Activated CD4-positive, alpha-beta T cell treated with anti-CD3 and anti-CD28 coated beads for 36 hours (primary cell): Measurements from ENCODE around the gene DBNL. TPM values are rescaled to one million over a fixed set of nuclear protein-coding genes. Genes with fewer than 3 reads are reported as not detected.

Experiments
- ATAC-seq: fragments of 200-7000 bp; cut with Tn5 transposase; one replicate; pipeline ENCODE4 v1.10.0; 2021; ENCODE audit warnings: mild to moderate bottlenecking, moderate library complexity
- CTCF ChIA-PET: fragments of 350-600 bp; sonication (Branson Sonifier 250); formaldehyde crosslinking; loops from one replicate; lab custom pipeline; 2021; ENCODE audit warnings: antibody characterized with exemption; lab: Charles Lee
- POLR2A ChIA-PET: fragments of 350-600 bp; sonication (Branson Sonifier 250); formaldehyde crosslinking; loops from one replicate; lab custom pipeline; 2021; ENCODE audit warnings: antibody characterized with exemption, inconsistent platforms; lab: Charles Lee
- DNase-seq: peaks from one replicate; pipeline ENCODE4 v3.0.0-alpha.2; 2020
- H3K27ac Mint-ChIP-seq: one replicate; pipeline ENCODE4 v1.8.0; 2021; ENCODE audit warnings: mixed read lengths
- H3K27me3 Mint-ChIP-seq: one replicate; pipeline ENCODE4 v1.8.0; 2021; ENCODE audit warnings: mixed read lengths
- H3K36me3 Mint-ChIP-seq: one replicate; pipeline ENCODE4 v1.8.0; 2021; ENCODE audit warnings: low read depth, mixed read lengths
- H3K4me1 Mint-ChIP-seq: one replicate; pipeline ENCODE4 v1.8.0; 2021; ENCODE audit warnings: mixed read lengths
- H3K4me3 Mint-ChIP-seq: one replicate; pipeline ENCODE4 v1.8.0; 2021; ENCODE audit warnings: mild to moderate bottlenecking, moderate library complexity, mixed read lengths
- H3K9me3 Mint-ChIP-seq: one replicate; pipeline ENCODE4 v1.8.0; 2021; ENCODE audit warnings: low read depth, mixed read lengths
- intact Hi-C, 2 experiments: fragments of 100-400 bp; cut with DNase I in 1 of 2; cut with micrococcal nuclease in 1 of 2; formaldehyde crosslinking; loops; one replicate each; pipeline versions ENCODE4 v1.14.2 to v1.15.1; 2022 to 2024; cut with DNase I, micrococcal nuclease
- total RNA-seq, 2 experiments: library from RNA; stranded (reverse); gene quantifications; one replicate each; pipeline ENCODE4 v1.2.3, GENCODE V29; 2021

Gene DBNL
- total RNA-seq, 2 experiments from 2014 or later = 106 to 117 TPM

GRCh38 chr7:44095781-44096180 lies 51.3 kb downstream of the DBNL start:
- intact Hi-C loops = no loop called here
- no peaks in the 10 kb centered on the region for H3K9me3 Mint-ChIP-seq
- POLR2A ChIA-PET = no interaction called here
- ATAC-seq (no peak), DNase-seq (no peak)
- H3K36me3 Mint-ChIP-seq = no peaks in the 10 kb centered on the region
- H3K4me1 Mint-ChIP-seq = peaks cover 13% of the 10 kb centered on the region
- H3K4me3 Mint-ChIP-seq = no peak overlapping the region
- H3K27ac Mint-ChIP-seq = no peak overlapping the region
- H3K27me3 Mint-ChIP-seq = no peaks in the 10 kb centered on the region
- CTCF ChIA-PET = interaction anchor here (0.7 kb wide), 1 partner anchor 195 kb away, joined by 4 read pairs; no protein-coding TSS in a partner anchor

GRCh38 chr7:44096326-44096881 lies 51.9 kb downstream of the DBNL start:
- Mint-ChIP-seq H3K9me3 (no peaks in the 10 kb centered on the region), H3K4me3 (no peak overlapping the region), H3K4me1 (peaks cover 13% of the 10 kb centered on the region)

GRCh38 chr7:44097064-44097932 lies 52.8 kb downstream of the DBNL start:
- Mint-ChIP-seq H3K4me1 (peaks cover 13% of the 10 kb centered on the region), H3K9me3 (no peaks in the 10 kb centered on the region), H3K27ac (peak overlapping the region; percentile 52), H3K36me3 (no peaks in the 10 kb centered on the region), H3K27me3 (no peaks in the 10 kb centered on the region), H3K4me3 (no peak overlapping the region)
- DNase-seq = peak; percentile 65
- ChIA-PET CTCF (interaction anchor here (0.5 to 2.7 kb wide), 4 partner anchors 12 to 178 kb away, joined by 3 to 7 read pairs (median 4); no protein-coding TSS in a partner anchor), POLR2A (no interaction called here)
- intact Hi-C loops = no loop called here
- peak; percentile 94 for ATAC-seq

More at GRCh38 chr7:44096326-44096881, 51.9 kb downstream of the DBNL start:
- intact Hi-C loops = no loop called here
- H3K27me3 Mint-ChIP-seq = no peaks in the 10 kb centered on the region
- CTCF ChIA-PET = interaction anchor here (1.2 kb wide), 1 partner anchor 11 kb away, joined by 3 read pairs; no protein-coding TSS in a partner anchor
- POLR2A ChIA-PET = no interaction called here
- ATAC-seq = no peak
- no peaks in the 10 kb centered on the region for H3K36me3 Mint-ChIP-seq
- H3K27ac Mint-ChIP-seq = no peak overlapping the region
- no peak for DNase-seq

- POLR2A ChIA-PET = interaction anchor here (0.7 kb wide), 1 partner anchor 939 kb away, joined by 3 read pairs; no protein-coding TSS in a partner anchor
- peak overlapping the region; percentile 49 for H3K27ac Mint-ChIP-seq
- no peak for DNase-seq
- CTCF ChIA-PET = interaction anchor here (1.0 to 2.7 kb wide), 3 partner anchors 11 to 17 kb away, joined by 5 to 7 read pairs (median 5); no protein-coding TSS in a partner anchor
- H3K4me3 Mint-ChIP-seq = no peak overlapping the region
- H3K36me3 Mint-ChIP-seq = no peaks in the 10 kb centered on the region
- no peak for ATAC-seq
- H3K4me1 Mint-ChIP-seq = peaks cover 15% of the 10 kb centered on the region
- no peaks in the 10 kb centered on the region for H3K9me3 Mint-ChIP-seq
- intact Hi-C loops = no loop called here
- H3K27me3 Mint-ChIP-seq = peaks cover 3% of the 10 kb centered on the region
Measured at GRCh38 chr7:44098092-44099068, 53.9 kb downstream of the DBNL start.

GRCh38 chr7:44099669-44100068 lies 55.2 kb downstream of the DBNL start:
- no peak overlapping the region for H3K4me3 Mint-ChIP-seq
- intact Hi-C loops = no loop called here
- H3K4me1 Mint-ChIP-seq = peaks cover 15% of the 10 kb centered on the region
- H3K27me3 Mint-ChIP-seq = peaks cover 4% of the 10 kb centered on the region
- ATAC-seq (no peak), DNase-seq (no peak)
- CTCF ChIA-PET = interaction anchor here (2.7 kb wide), 1 partner anchor 10 kb away, joined by 7 read pairs; no protein-coding TSS in a partner anchor
- no peak overlapping the region for H3K27ac Mint-ChIP-seq
- H3K36me3 Mint-ChIP-seq = no peaks in the 10 kb centered on the region
- POLR2A ChIA-PET = no interaction called here
- H3K9me3 Mint-ChIP-seq = no peaks in the 10 kb centered on the region

GRCh38 chr7:44100458-44101302 lies 56.2 kb downstream of the DBNL start:
- H3K27ac Mint-ChIP-seq = no peak overlapping the region
- ATAC-seq (no peak), DNase-seq (no peak)
- CTCF ChIA-PET = no interaction called here
- intact Hi-C loops = no loop called here
- no peaks in the 10 kb centered on the region for H3K9me3 Mint-ChIP-seq
- POLR2A ChIA-PET = no interaction called here
- H3K27me3 Mint-ChIP-seq = peaks cover 4% of the 10 kb centered on the region
- peaks cover 21% of the 10 kb centered on the region for H3K4me1 Mint-ChIP-seq
- H3K36me3 Mint-ChIP-seq = no peaks in the 10 kb centered on the region
- H3K4me3 Mint-ChIP-seq = no peak overlapping the region

- H3K4me1 Mint-ChIP-seq = peaks cover 25% of the 10 kb centered on the region
- peaks cover 3% of the 10 kb centered on the region for H3K36me3 Mint-ChIP-seq
- ATAC-seq = no peak
- peaks cover 4% of the 10 kb centered on the region for H3K27me3 Mint-ChIP-seq
- no peak overlapping the region for H3K4me3 Mint-ChIP-seq
- no peaks in the 10 kb centered on the region for H3K9me3 Mint-ChIP-seq
- H3K27ac Mint-ChIP-seq = no peak overlapping the region
- intact Hi-C loops = no loop called here
- CTCF ChIA-PET = no interaction called here
- POLR2A ChIA-PET = no interaction called here
- DNase-seq = no peak
Measured at GRCh38 chr7:44101303-44101965, 56.9 kb downstream of the DBNL start.

- ChIA-PET CTCF (interaction anchor here (1.3 kb wide), 1 partner anchor 24 kb away, joined by 3 read pairs; no protein-coding TSS in a partner anchor), POLR2A (no interaction called here)
- H3K27ac Mint-ChIP-seq = no peak overlapping the region
- intact Hi-C loops = no loop called here
- H3K9me3 Mint-ChIP-seq = no peaks in the 10 kb centered on the region
- ATAC-seq (no peak), DNase-seq (no peak)
- peaks cover 18% of the 10 kb centered on the region for H3K4me1 Mint-ChIP-seq
- no peak overlapping the region for H3K4me3 Mint-ChIP-seq
- peaks cover 3% of the 10 kb centered on the region for H3K36me3 Mint-ChIP-seq
- H3K27me3 Mint-ChIP-seq = peaks cover 4% of the 10 kb centered on the region
Measured at GRCh38 chr7:44101966-44102845, 57.7 kb downstream of the DBNL start.

- ChIA-PET POLR2A (no interaction called here), CTCF (interaction anchor here (1.3 kb wide), 1 partner anchor 23 kb away, joined by 3 read pairs; no protein-coding TSS in a partner anchor)
- peaks cover 3% of the 10 kb centered on the region for H3K36me3 Mint-ChIP-seq
- DNase-seq = no peak
- no peak overlapping the region for H3K27ac Mint-ChIP-seq
- peaks cover 12% of the 10 kb centered on the region for H3K4me1 Mint-ChIP-seq
- intact Hi-C loops = no loop called here
- no peak for ATAC-seq
- peaks cover 4% of the 10 kb centered on the region for H3K27me3 Mint-ChIP-seq
- no peaks in the 10 kb centered on the region for H3K9me3 Mint-ChIP-seq
- H3K4me3 Mint-ChIP-seq = peak overlapping the region; percentile 58
Measured at GRCh38 chr7:44102846-44103565, 58.5 kb downstream of the DBNL start.
